ENCODE data around the gene FSCN2. TPM values are rescaled to one million over a fixed set of nuclear protein-coding genes. Genes with fewer than 3 reads are reported as not detected.

The FSCN2 gene
- total RNA-seq, 3 donors from 2014 or later (not counting 1 experiment from before 2014, with no cell fraction given) = 0.26 to 2.6 (median 1.0) TPM

DNA sequence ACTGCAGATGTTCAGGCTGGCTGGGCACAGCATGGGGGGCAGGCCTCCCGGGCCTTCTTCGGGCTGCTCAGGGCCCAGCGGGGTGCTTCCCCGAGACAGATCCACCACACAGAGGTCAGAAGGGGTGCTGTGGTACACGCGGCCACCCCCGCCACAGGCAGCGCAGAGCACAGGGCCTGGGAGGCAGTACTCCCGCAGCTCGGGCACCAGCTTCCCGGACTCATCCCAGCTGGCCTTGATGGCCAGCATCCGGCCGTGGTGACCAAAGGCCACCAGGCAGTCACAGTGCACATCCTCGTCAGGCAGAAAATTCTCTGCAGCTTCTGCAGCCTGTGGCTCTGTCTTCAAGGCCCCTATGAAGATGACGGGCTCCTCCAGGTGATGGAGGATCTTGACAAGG, 22.1 kb downstream of the FSCN2 start:
- Histone ChIP-seq H3K4me3 (ENCODE audit: low read length) (no peak overlapping the region), H3K27ac (ENCODE audit: low read length) (no peak overlapping the region), H3K27me3 (ENCODE audit: control insufficient read depth, insufficient read depth, low read length) (no peaks in the 10 kb centered on the region), H3K9me3 (ENCODE audit: control insufficient read depth, insufficient read depth, low read length) (no peaks in the 10 kb centered on the region), H3K36me3 (ENCODE audit: control insufficient read depth, insufficient read depth, low read length) (peaks cover 28% of the 10 kb centered on the region), H3K4me1 (ENCODE audit: control insufficient read depth, insufficient read depth, low read length) (peaks cover 30% of the 10 kb centered on the region)
- TF ChIP-seq, protein P1, sequence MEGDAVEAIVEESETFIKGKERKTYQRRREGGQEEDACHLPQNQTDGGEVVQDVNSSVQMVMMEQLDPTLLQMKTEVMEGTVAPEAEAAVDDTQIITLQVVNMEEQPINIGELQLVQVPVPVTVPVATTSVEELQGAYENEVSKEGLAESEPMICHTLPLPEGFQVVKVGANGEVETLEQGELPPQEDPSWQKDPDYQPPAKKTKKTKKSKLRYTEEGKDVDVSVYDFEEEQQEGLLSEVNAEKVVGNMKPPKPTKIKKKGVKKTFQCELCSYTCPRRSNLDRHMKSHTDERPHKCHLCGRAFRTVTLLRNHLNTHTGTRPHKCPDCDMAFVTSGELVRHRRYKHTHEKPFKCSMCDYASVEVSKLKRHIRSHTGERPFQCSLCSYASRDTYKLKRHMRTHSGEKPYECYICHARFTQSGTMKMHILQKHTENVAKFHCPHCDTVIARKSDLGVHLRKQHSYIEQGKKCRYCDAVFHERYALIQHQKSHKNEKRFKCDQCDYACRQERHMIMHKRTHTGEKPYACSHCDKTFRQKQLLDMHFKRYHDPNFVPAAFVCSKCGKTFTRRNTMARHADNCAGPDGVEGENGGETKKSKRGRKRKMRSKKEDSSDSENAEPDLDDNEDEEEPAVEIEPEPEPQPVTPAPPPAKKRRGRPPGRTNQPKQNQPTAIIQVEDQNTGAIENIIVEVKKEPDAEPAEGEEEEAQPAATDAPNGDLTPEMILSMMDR (IDR thresholded peaks at IDR 0.05) = no peak
- no peaks in the 10 kb centered on the region for H3K36me3 Mint-ChIP-seq
- no peak for DNase-seq
- H3K4me1 Mint-ChIP-seq = peaks cover 24 to 32% of the 10 kb centered on the region in 2 donors
- no peaks in the 10 kb centered on the region for H3K27me3 Mint-ChIP-seq (ENCODE audit: low read depth in 2 of 2)
- peak overlapping the region in 1 of 2 donors; percentile 46 for H3K27ac Mint-ChIP-seq
- no peak for ATAC-seq
- no peaks in the 10 kb centered on the region for H3K9me3 Mint-ChIP-seq
- intact Hi-C loops (cut with micrococcal nuclease) = no loop called here
- peak overlapping the region; percentile 74 for H3K4me3 Mint-ChIP-seq
- 97% methylated on average over 15 of the region's 15 CpGs for WGBS (ENCODE audit: insufficient coverage)

DNA sequence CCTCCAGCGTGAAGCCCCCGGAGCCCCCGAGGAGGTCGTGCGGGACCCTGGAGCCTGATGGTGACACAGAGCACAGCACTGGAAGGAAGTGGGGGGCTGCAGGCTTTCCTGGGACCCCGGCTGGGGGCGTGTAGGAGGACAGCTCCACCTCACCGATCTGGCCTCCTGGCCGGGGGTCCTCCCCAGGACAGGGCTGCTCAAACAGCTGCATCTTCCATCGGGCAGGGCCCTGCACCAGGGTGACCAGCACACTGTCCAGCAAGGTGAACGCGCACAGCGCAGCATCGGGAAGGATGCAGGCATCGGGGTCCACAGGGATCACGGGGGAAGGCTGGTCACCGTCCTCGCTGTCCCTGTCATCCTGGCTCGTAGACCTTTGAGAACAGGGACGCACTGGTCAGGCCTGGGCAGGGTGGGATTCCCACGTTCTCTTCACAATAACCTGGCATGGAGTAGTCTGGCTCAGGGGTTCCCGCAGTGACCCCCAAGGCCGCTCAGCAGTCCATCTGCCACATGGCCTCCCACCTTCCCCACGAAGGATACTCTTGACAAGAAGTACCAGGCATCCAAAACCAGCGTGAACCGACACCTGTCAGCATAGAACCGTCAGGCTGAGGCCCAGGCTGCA, 22.8 kb downstream of the FSCN2 start:
- no peaks in the 10 kb centered on the region for H3K36me3 Mint-ChIP-seq
- no peak for ATAC-seq
- H3K4me3 Mint-ChIP-seq = peak overlapping the region; percentile 87
- H3K27me3 Mint-ChIP-seq (ENCODE audit: low read depth in 2 of 2) = no peaks in the 10 kb centered on the region
- peak overlapping the region; percentile 46 to 85 for H3K27ac Mint-ChIP-seq
- H3K27me3 ChIP-seq (ENCODE audit: control insufficient read depth, insufficient read depth, low read length) = no peaks in the 10 kb centered on the region
- no peaks in the 10 kb centered on the region for H3K9me3 ChIP-seq (ENCODE audit: control insufficient read depth, insufficient read depth, low read length)
- no peak for DNase-seq
- peaks cover 24 to 32% of the 10 kb centered on the region in 2 donors for H3K4me1 Mint-ChIP-seq
- no peaks in the 10 kb centered on the region for H3K9me3 Mint-ChIP-seq
- H3K36me3 ChIP-seq (ENCODE audit: control insufficient read depth, insufficient read depth, low read length) = peaks cover 22% of the 10 kb centered on the region
- WGBS (ENCODE audit: insufficient coverage) = 91% methylated on average over 27 of the region's 27 CpGs
- intact Hi-C loops (cut with micrococcal nuclease) = no loop called here
- peaks cover 30% of the 10 kb centered on the region for H3K4me1 ChIP-seq (ENCODE audit: control insufficient read depth, insufficient read depth, low read length)
- H3K27ac ChIP-seq (ENCODE audit: low read length) = no peak overlapping the region
- TF ChIP-seq, protein P1 (IDR thresholded peaks at IDR 0.05) = no peak
- no peak overlapping the region for H3K4me3 ChIP-seq (ENCODE audit: low read length)

DNA sequence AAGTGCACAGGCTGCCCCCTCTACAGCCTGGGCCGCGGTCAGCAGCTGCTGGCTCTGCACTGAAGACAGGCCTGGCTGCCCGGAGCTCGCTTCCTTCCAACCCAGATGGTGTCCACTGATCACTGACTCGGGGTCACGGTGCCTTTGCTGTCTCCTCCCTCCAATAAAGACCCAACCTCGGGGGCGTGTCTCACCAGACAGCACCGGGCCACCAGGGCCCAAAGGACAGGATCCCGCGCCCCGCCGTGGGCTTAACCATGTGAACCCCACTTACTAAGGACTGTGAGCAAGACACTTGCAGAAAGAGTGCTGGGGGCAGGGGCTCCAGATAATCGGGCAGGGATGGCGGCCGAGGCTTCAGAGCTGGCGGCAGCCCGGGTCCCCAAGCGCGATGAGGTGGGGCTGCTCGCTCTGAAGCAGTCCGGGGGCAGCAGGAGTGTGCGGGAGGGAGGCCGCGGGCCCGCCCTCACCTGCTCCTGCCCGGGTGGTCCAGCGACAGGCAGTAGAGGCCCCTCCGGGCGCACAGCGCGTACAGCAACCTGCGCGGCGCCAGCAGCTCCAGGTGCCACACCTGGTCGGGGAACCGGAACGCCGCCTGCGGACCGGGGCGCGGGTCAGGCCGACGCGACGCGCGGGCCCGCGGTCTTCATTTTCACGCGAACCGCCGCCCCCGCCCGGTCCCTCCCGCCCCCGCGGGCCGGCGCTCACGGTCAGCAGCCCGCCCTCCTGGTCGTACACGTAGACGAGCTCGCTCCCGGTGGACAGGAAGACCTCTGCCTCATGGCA, 23.5 kb downstream of the FSCN2 start:
- intact Hi-C loops (cut with micrococcal nuclease) = loop anchor here (2.0 kb wide), 1 partner anchor 33 kb away; no protein-coding TSS in a partner anchor
- TF ChIP-seq, protein P1 (IDR thresholded peaks at IDR 0.05) = no peak
- Histone ChIP-seq H3K4me3 (ENCODE audit: low read length) (peak overlapping the region; percentile 78), H3K36me3 (ENCODE audit: control insufficient read depth, insufficient read depth, low read length) (peaks cover 17% of the 10 kb centered on the region), H3K4me1 (ENCODE audit: control insufficient read depth, insufficient read depth, low read length) (peaks cover 30% of the 10 kb centered on the region), H3K9me3 (ENCODE audit: control insufficient read depth, insufficient read depth, low read length) (no peaks in the 10 kb centered on the region), H3K27me3 (ENCODE audit: control insufficient read depth, insufficient read depth, low read length) (no peaks in the 10 kb centered on the region), H3K27ac (ENCODE audit: low read length) (no peak overlapping the region)
- Mint-ChIP-seq H3K27ac (peak overlapping the region; percentile 46 to 85), H3K4me3 (peak overlapping the region; percentile 93), H3K4me1 (peaks cover 24 to 32% of the 10 kb centered on the region in 2 donors), H3K27me3 (ENCODE audit: low read depth in 2 of 2) (no peaks in the 10 kb centered on the region), H3K36me3 (no peaks in the 10 kb centered on the region), H3K9me3 (no peaks in the 10 kb centered on the region)
- WGBS (ENCODE audit: insufficient coverage) = 3% methylated on average over 69 of the region's 69 CpGs
- DNase-seq (peak in 1 of 2 donors; percentile 31), ATAC-seq (no peak)

Data from natural killer cell (primary cell).